Measurements from ENCODE around the gene CD52. TPM values are rescaled to one million over a fixed set of nuclear protein-coding genes. Genes with fewer than 3 reads are reported as not detected.
"Not testable (repeated sequence)": the region's sequence is repeated elsewhere in the genome, so short reads cannot be mapped to it uniquely, and the experiment has no call there.

Gene CD52
- total RNA-seq, 2 donors from 2014 or later: 343 to 698 TPM

- Mint-ChIP-seq H3K36me3 (peaks cover 14 to 15% of the 10 kb centered on the region in 2 donors), H3K9me3 (no peaks in the 10 kb centered on the region), H3K27ac (peak overlapping the region in 1 of 2 donors; percentile 61)
- no peak for DNase-seq (ENCODE audit: low spot score in 2 of 2)
- ATAC-seq: no peak
Measured at GRCh38 chr1:26314501-26314900, 3.3 kb upstream of the CD52 start.

DNA sequence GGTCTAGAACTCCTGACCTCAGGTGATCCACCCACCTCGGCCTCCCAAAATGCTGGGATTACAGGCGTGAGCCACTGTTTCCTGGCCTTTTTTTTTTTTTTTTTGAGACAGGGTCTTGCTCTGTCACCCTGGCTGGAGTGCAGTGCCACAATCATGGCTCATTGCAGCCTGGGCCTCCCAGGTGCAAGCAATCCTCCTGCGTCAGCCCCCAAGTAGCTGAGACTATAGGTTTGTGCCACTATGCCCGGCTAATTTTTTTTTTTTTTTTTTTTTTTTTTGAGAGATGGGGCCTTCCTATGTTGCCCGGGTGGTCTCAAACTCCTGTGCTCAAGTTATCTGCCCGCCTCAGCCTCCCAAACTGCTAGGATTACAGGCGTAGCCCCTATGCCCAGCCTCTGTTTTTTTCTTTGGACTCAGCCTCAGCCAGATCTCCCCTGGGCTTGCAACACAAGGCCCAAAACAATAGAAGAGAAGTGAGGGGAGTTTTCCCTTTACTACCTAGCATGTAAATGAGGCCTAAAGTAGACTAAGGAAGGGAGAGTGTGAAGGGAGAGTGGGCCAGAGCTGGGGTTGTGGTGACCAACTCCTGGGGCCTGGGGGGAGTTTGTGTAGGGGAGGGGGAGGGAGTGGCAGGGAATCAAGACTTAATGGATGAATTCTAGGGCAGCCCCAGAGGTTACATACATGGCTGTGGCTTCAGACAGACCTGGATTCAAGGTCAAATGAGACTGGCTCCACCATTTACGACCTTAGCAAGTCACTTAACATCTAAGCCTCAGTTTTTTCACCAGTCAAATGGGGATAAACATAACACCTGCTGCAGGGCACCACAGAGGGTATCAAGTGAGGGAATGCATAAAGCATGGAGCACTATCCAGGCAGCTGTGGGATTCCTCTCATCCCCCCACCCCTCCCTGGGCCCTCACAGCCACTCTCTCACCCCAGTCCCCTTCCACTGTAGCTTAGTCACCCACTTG lies 1.6 kb upstream of the CD52 start:
- DNase-seq (ENCODE audit: low spot score in 2 of 2): no peak
- H3K27ac Mint-ChIP-seq: peak overlapping the region in 1 of 2 donors; percentile 61

DNA sequence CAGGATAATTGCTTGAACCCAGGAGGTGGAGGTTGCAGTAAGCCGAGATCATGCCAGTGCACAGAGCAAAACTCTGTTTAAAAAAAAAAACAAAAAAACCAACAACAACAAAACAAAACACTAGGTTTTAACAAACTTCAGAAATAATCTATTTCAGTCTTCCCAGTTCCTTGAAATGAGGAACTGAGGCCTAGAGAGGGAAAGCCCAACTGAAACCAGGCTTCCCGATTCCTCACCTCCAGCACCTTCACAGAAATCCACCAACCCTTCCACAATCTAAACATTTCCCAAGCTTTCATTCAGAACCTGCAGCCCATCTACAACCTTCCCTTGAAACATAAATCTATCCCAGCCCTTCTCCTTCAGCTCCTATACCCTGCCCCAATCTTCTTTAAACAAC lies 612 bp upstream of the CD52 start:
- H3K9me3 Mint-ChIP-seq: no peaks in the 10 kb centered on the region
- peaks cover 27 to 28% of the 10 kb centered on the region in 2 donors for H3K36me3 Mint-ChIP-seq
- peak overlapping the region; percentile 8 to 99 for H3K27ac Mint-ChIP-seq
- DNase-seq (ENCODE audit: low spot score in 2 of 2) (no peak), ATAC-seq (no peak)

More for the DNA sequence above, 1.6 kb upstream of the CD52 start:
- Mint-ChIP-seq H3K9me3 (no peaks in the 10 kb centered on the region), H3K36me3 (peaks cover 22 to 23% of the 10 kb centered on the region in 2 donors)
- no peak for ATAC-seq

- Mint-ChIP-seq H3K36me3 (peaks cover 27 to 36% of the 10 kb centered on the region in 2 donors), H3K9me3 (no peaks in the 10 kb centered on the region), H3K27ac (peak overlapping the region; percentile 8 to 99)
- peak; percentile 36 to 81 for DNase-seq (ENCODE audit: low spot score in 2 of 2)
- peak; percentile 25 to 61 for ATAC-seq
Measured at GRCh38 chr1:26318338-26319064, 743 bp downstream of the CD52 start.

DNA sequence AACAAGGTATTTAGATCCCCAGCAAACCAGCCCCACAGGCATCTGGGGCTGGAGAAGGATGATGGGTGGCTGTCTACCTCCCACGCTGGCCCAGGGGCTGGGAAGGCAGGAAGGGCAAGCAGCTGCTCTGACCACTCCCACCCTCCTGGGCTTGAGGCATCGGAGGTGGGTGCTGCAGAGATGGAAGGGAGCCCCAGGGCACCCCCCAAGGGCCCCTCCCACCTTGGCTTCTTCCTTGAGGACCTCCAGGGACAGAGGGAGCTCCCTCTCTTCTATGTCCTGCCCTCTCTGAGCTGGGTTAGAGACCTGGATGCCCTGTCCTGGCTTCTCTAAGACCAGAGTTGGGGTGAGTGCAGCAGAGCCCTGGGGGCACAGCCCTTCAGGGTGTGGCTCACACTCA lies 3.1 kb downstream of the CD52 start:
- DNase-seq (ENCODE audit: low spot score in 2 of 2): no peak

GRCh38 chr1:26321315-26322041 lies 3.7 kb downstream of the CD52 start:
- Mint-ChIP-seq H3K9me3 (no peaks in the 10 kb centered on the region), H3K36me3 (peaks cover 27 to 36% of the 10 kb centered on the region in 2 donors)

More for the DNA sequence above, 3.1 kb downstream of the CD52 start:
- ATAC-seq: peak in 1 of 2 donors; percentile 34
- Mint-ChIP-seq H3K27ac (peak overlapping the region; percentile 56 to 58), H3K9me3 (no peaks in the 10 kb centered on the region), H3K36me3 (peaks cover 27 to 36% of the 10 kb centered on the region in 2 donors)

DNA sequence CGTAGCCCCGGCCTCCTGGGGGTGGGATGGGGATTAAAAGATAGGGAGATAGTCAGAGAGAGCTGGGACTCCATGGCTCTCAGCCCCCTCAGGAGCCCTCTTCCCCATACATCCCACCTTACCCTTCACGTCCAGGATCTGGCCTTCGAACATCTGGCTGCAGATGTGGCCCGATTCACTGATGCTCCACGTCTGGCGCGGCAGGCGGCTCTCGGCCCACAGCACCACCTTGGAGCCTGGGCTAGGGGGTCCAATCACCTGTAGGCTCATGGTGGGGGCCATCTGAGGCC lies 4.2 kb downstream of the CD52 start:
- H3K27ac Mint-ChIP-seq: peak overlapping the region; percentile 26 to 58
- H3K36me3 Mint-ChIP-seq: peaks cover 27 to 36% of the 10 kb centered on the region in 2 donors
- DNase-seq (ENCODE audit: low spot score in 2 of 2) (no peak), ATAC-seq (no peak)
- H3K9me3 Mint-ChIP-seq: no peaks in the 10 kb centered on the region

More at GRCh38 chr1:26321315-26322041, 3.7 kb downstream of the CD52 start:
- ATAC-seq: peak; percentile 48 to 71
- H3K27ac Mint-ChIP-seq: peak overlapping the region; percentile 56 to 58
- DNase-seq (ENCODE audit: low spot score in 2 of 2): peak; percentile 91 to 99

GRCh38 chr1:26323382-26323781 lies 5.6 kb downstream of the CD52 start:
- peaks cover 21 to 30% of the 10 kb centered on the region in 2 donors for H3K36me3 Mint-ChIP-seq
- ATAC-seq: no peak
- peak overlapping the region in 1 of 2 donors; percentile 21 for H3K27ac Mint-ChIP-seq
- H3K9me3 Mint-ChIP-seq: no peaks in the 10 kb centered on the region
- no peak for DNase-seq (ENCODE audit: low spot score in 2 of 2)

DNA sequence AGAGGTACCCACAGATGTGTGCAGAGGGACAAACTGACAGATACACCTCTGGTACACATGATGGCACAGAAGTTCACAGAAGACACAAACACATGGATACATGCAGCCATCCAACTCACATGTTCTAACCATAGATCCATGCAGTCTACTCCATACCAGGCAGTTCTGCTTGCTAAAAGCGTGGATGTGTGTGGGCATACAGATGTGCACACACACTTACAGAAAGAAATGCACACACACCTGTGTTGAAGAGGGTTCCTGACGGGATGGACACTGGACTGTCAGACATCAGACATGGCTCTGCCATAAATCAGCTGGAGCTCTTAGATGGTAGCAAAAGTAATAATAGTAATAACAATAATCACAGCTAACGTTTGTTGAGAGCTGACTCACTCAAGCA lies 6.8 kb downstream of the CD52 start:
- no peak for DNase-seq (ENCODE audit: low spot score in 2 of 2)
- peaks cover 12 to 21% of the 10 kb centered on the region in 2 donors for H3K36me3 Mint-ChIP-seq
- ATAC-seq: no peak
- H3K27ac Mint-ChIP-seq: peak overlapping the region in 1 of 2 donors; percentile 21
- no peaks in the 10 kb centered on the region for H3K9me3 Mint-ChIP-seq

DNA sequence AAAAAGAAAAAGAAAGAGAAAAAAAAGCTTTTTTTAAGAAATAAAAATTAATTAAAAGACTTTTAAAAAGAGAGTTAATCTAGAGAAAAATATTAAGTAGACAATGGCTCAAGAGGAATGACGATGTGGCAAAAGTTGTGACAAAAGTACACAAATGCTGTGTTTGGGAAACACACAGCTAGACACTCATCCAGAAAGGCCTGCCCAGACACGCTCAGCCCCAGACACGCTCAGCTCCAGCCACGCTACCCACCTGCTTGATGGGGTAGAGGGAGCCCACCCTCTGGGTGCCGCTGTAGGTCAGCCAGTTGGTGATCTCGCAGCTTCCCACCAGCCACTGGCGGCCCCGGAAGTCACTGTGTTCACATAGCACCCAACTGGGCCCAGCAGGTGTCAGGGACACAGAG lies 10.2 kb downstream of the CD52 start:
- no peaks in the 10 kb centered on the region for H3K9me3 Mint-ChIP-seq
- no peak overlapping the region for H3K27ac Mint-ChIP-seq
- peaks cover 0 to 3% of the 10 kb centered on the region in 2 donors for H3K36me3 Mint-ChIP-seq
- ATAC-seq: no peak
- no peak for DNase-seq (ENCODE audit: low spot score in 2 of 2)

GRCh38 chr1:26328597-26328996 lies 10.8 kb downstream of the CD52 start:
- ATAC-seq: no peak
- no peak for DNase-seq (ENCODE audit: low spot score in 2 of 2)
- no peak overlapping the region for H3K27ac Mint-ChIP-seq
- no peaks in the 10 kb centered on the region for H3K36me3 Mint-ChIP-seq
- H3K9me3 Mint-ChIP-seq: no peaks in the 10 kb centered on the region

GRCh38 chr1:26329380-26329779 lies 11.6 kb downstream of the CD52 start:
- not testable (repeated sequence) for DNase-seq (ENCODE audit: low spot score in 2 of 2); ATAC-seq; H3K36me3 Mint-ChIP-seq; H3K9me3 Mint-ChIP-seq; H3K27ac Mint-ChIP-seq

- Mint-ChIP-seq H3K36me3 (no peaks in the 10 kb centered on the region), H3K9me3 (no peaks in the 10 kb centered on the region), H3K27ac (no peak overlapping the region)
- DNase-seq (ENCODE audit: low spot score in 2 of 2) (no peak), ATAC-seq (no peak)
Measured at GRCh38 chr1:26330276-26330675, 12.5 kb downstream of the CD52 start.

GRCh38 chr1:26333312-26333711 lies 15.6 kb downstream of the CD52 start:
- H3K36me3 Mint-ChIP-seq; H3K9me3 Mint-ChIP-seq; DNase-seq (ENCODE audit: low spot score in 2 of 2); H3K27ac Mint-ChIP-seq; ATAC-seq: not testable (repeated sequence)

- DNase-seq (ENCODE audit: low spot score in 2 of 2): peak in 1 of 2 donors; percentile 20
- Mint-ChIP-seq H3K27ac (peak overlapping the region in 1 of 2 donors; percentile 36), H3K36me3 (no peaks in the 10 kb centered on the region), H3K9me3 (no peaks in the 10 kb centered on the region)
- peak; percentile 6 to 17 for ATAC-seq
Measured at GRCh38 chr1:26335774-26336476, 18.2 kb downstream of the CD52 start.

Measured in activated naive CD4-positive, alpha-beta T cell treated with anti-CD3 and anti-CD28 coated beads, Interleukin-2, amount 50 U/mL, for 72 hours (primary cell).